ENCODE measurements around the gene CSF1.

CSF1 gene

GRCh38 chr1:109897259-109897955 is 13.2 kb upstream of the CSF1 start:
- TF ChIP-seq SPI1 (IDR thresholded peaks at IDR 0.05; ENCODE audit: low read depth, low read length) (no peak), POLR2AphosphoS5 (IDR thresholded peaks at IDR 0.05; ENCODE audit: low read depth, low read length) (no peak), PAX5 (IDR thresholded peaks at IDR 0.05; ENCODE audit: insufficient read depth, low read length, severe bottlenecking) (no peak), POU2F2 (IDR thresholded peaks at IDR 0.05; ENCODE audit: low read depth, low read length) (no peak), TAF1 (IDR thresholded peaks at IDR 0.05; ENCODE audit: low read depth, low read length) (no peak), POLR2A (IDR thresholded peaks at IDR 0.05; ENCODE audit: low read depth, low read length) (no peak)
- no peak for DNase-seq (ENCODE audit: insufficient read length, low spot score)
- FAIRE-seq = no peak

GRCh38 chr1:109898842-109899241 is 11.8 kb upstream of the CSF1 start:
- TF ChIP-seq PAX5 (IDR thresholded peaks at IDR 0.05; ENCODE audit: insufficient read depth, low read length, severe bottlenecking) (no peak), TAF1 (IDR thresholded peaks at IDR 0.05; ENCODE audit: low read depth, low read length) (no peak), POLR2AphosphoS5 (IDR thresholded peaks at IDR 0.05; ENCODE audit: low read depth, low read length) (no peak), POU2F2 (IDR thresholded peaks at IDR 0.05; ENCODE audit: low read depth, low read length) (no peak), POLR2A (IDR thresholded peaks at IDR 0.05; ENCODE audit: low read depth, low read length) (no peak), SPI1 (IDR thresholded peaks at IDR 0.05; ENCODE audit: low read depth, low read length) (no peak)
- no peak for DNase-seq (ENCODE audit: insufficient read length, low spot score)
- no peak for FAIRE-seq

GRCh38 chr1:109901141-109901523 is 9.5 kb upstream of the CSF1 start:
- DNase-seq (ENCODE audit: insufficient read length, low spot score) (no peak), FAIRE-seq (no peak)
- TF ChIP-seq SPI1 (IDR thresholded peaks at IDR 0.05; ENCODE audit: low read depth, low read length) (no peak), POLR2AphosphoS5 (IDR thresholded peaks at IDR 0.05; ENCODE audit: low read depth, low read length) (no peak), TAF1 (IDR thresholded peaks at IDR 0.05; ENCODE audit: low read depth, low read length) (no peak), POU2F2 (IDR thresholded peaks at IDR 0.05; ENCODE audit: low read depth, low read length) (no peak), PAX5 (IDR thresholded peaks at IDR 0.05; ENCODE audit: insufficient read depth, low read length, severe bottlenecking) (no peak), POLR2A (IDR thresholded peaks at IDR 0.05; ENCODE audit: low read depth, low read length) (no peak)

- TF ChIP-seq PAX5 (IDR thresholded peaks at IDR 0.05; ENCODE audit: insufficient read depth, low read length, severe bottlenecking) = no peak
- TF ChIP-seq SPI1 (IDR thresholded peaks at IDR 0.05; ENCODE audit: low read depth, low read length) = no peak
- TF ChIP-seq POLR2A (IDR thresholded peaks at IDR 0.05; ENCODE audit: low read depth, low read length) = no peak
- no peak for TF ChIP-seq TAF1 (IDR thresholded peaks at IDR 0.05; ENCODE audit: low read depth, low read length)
- TF ChIP-seq POU2F2 (IDR thresholded peaks at IDR 0.05; ENCODE audit: low read depth, low read length) = no peak
- TF ChIP-seq POLR2AphosphoS5 (IDR thresholded peaks at IDR 0.05; ENCODE audit: low read depth, low read length) = no peak
- DNase-seq (ENCODE audit: insufficient read length, low spot score) (no peak), FAIRE-seq (no peak)
These were observed 9.0 kb upstream of the CSF1 start for GRCh38 chr1:109901524-109902145.

- no peak for FAIRE-seq
- no peak for DNase-seq (ENCODE audit: insufficient read length, low spot score)
- TF ChIP-seq POLR2AphosphoS5 (IDR thresholded peaks at IDR 0.05; ENCODE audit: low read depth, low read length) (no peak), SPI1 (IDR thresholded peaks at IDR 0.05; ENCODE audit: low read depth, low read length) (no peak), POU2F2 (IDR thresholded peaks at IDR 0.05; ENCODE audit: low read depth, low read length) (no peak), TAF1 (IDR thresholded peaks at IDR 0.05; ENCODE audit: low read depth, low read length) (no peak), POLR2A (IDR thresholded peaks at IDR 0.05; ENCODE audit: low read depth, low read length) (no peak), PAX5 (IDR thresholded peaks at IDR 0.05; ENCODE audit: insufficient read depth, low read length, severe bottlenecking) (no peak)
These were observed 8.3 kb upstream of the CSF1 start for GRCh38 chr1:109902204-109902985.

GRCh38 chr1:109903376-109903930 is 7.2 kb upstream of the CSF1 start:
- DNase-seq (ENCODE audit: insufficient read length, low spot score) (no peak), FAIRE-seq (no peak)
- no peak for TF ChIP-seq POLR2A (IDR thresholded peaks at IDR 0.05; ENCODE audit: low read depth, low read length)
- no peak for TF ChIP-seq POU2F2 (IDR thresholded peaks at IDR 0.05; ENCODE audit: low read depth, low read length)
- no peak for TF ChIP-seq TAF1 (IDR thresholded peaks at IDR 0.05; ENCODE audit: low read depth, low read length)
- TF ChIP-seq PAX5 (IDR thresholded peaks at IDR 0.05; ENCODE audit: insufficient read depth, low read length, severe bottlenecking) = no peak
- TF ChIP-seq POLR2AphosphoS5 (IDR thresholded peaks at IDR 0.05; ENCODE audit: low read depth, low read length) = no peak
- no peak for TF ChIP-seq SPI1 (IDR thresholded peaks at IDR 0.05; ENCODE audit: low read depth, low read length)

GRCh38 chr1:109904105-109904817 is 6.4 kb upstream of the CSF1 start:
- TF ChIP-seq POLR2A (IDR thresholded peaks at IDR 0.05; ENCODE audit: low read depth, low read length) (no peak), SPI1 (IDR thresholded peaks at IDR 0.05; ENCODE audit: low read depth, low read length) (no peak), TAF1 (IDR thresholded peaks at IDR 0.05; ENCODE audit: low read depth, low read length) (no peak), POLR2AphosphoS5 (IDR thresholded peaks at IDR 0.05; ENCODE audit: low read depth, low read length) (no peak), PAX5 (IDR thresholded peaks at IDR 0.05; ENCODE audit: insufficient read depth, low read length, severe bottlenecking) (no peak)
- FAIRE-seq = no peak
- DNase-seq (ENCODE audit: insufficient read length, low spot score) = no peak

- TF ChIP-seq TAF1 (IDR thresholded peaks at IDR 0.05; ENCODE audit: low read depth, low read length) (no peak), PAX5 (IDR thresholded peaks at IDR 0.05; ENCODE audit: insufficient read depth, low read length, severe bottlenecking) (no peak), SPI1 (IDR thresholded peaks at IDR 0.05; ENCODE audit: low read depth, low read length) (no peak), POLR2AphosphoS5 (IDR thresholded peaks at IDR 0.05; ENCODE audit: low read depth, low read length) (no peak), POLR2A (IDR thresholded peaks at IDR 0.05; ENCODE audit: low read depth, low read length) (no peak), POU2F2 (IDR thresholded peaks at IDR 0.05; ENCODE audit: low read depth, low read length) (no peak)
- DNase-seq (ENCODE audit: insufficient read length, low spot score) = no peak
- FAIRE-seq = no peak
These were observed 5.2 kb upstream of the CSF1 start for GRCh38 chr1:109905491-109905890.
